Astrocyte of the hippocampus (primary cell): ENCODE results near the gene FNDC11.

Source experiments
- DNase-seq: peaks from one replicate; pipeline ENCODE4 v3.0.0; 2011; ENCODE audit warnings: low read depth, low spot score

Gene FNDC11

DNA sequence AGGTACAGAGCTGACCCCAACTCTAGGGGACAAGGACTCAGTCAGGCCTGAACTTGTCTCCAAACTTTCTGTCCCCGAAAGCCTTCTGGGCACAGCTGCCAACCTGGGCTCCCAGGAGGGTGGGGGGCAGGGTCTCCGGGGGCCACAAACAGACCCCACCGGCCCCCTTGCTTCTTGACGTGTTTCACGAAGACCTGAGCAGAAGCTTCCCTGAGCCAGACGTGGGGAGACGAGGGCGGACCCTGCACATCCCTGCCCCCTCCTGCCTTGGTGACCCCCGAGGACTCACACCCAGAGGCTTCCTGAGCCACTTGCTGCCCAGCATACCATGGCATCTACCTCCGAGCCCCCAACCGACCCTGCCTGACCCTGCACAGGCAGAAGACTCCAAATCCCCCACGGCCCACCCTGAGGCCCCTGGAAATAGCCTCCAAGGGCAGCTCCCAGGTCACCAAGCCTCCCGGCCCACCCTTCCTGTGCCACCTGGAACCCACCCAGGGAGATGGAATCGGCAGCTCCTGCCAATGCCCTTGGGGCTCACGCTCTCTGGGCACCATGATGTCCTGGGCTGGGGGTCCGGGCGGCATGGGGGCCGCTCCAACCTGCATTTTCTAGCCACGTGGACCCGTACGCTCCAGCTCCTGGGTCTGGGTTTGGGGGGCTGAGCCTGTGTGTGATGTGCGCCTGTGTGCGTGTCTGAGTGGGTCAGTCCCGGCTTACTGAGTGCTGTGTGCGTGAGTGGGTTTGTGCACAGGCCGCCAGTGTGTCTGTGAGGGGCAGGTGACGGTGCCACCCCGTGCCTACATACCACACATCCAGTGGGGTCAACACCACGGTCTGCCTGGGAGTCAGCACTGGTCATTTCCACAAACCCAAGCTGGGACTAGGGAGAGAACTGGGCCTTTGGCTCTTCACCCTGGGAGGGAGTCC is 14.3 kb upstream of the FNDC11 start:
- DNase-seq, result no peak

DNA sequence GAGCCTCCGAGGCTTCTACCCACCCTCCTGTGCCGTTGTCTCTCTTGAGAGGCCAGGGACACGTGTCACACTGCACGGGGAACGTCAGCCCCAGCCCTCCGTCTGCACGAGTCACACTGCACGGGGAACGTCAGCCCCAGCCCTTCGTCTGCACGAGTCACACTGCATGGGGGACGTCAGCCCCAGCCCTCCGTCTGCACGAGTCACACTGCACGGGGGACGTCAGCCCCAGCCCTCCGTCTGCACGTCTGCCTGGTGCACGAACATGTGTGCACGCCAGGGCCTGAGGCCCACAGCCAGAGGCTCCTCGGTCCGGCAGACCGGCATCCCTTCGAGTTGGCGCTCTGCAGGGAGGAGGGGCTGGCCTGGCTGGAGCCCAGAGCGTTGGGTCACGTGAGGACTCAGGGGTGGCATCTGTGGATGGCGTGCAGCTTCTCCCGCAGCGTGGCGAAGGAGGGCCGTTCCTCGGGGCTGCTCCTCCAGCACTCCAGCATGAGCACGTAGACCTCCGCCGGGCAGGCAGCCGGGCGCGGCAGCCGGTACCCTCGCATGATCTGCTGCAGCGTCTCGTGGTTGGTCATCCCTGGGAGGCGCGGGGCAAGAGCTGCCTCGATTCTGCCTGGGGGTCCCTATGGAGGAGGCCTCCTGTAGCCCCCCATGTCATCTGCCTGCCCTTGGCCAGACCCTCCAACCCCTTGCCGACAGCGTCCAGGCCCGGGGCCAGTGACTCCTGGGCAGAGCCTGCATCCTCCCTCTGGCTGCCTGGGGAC is 13.4 kb upstream of the FNDC11 start:
- peak; percentile 34 for DNase-seq

DNA sequence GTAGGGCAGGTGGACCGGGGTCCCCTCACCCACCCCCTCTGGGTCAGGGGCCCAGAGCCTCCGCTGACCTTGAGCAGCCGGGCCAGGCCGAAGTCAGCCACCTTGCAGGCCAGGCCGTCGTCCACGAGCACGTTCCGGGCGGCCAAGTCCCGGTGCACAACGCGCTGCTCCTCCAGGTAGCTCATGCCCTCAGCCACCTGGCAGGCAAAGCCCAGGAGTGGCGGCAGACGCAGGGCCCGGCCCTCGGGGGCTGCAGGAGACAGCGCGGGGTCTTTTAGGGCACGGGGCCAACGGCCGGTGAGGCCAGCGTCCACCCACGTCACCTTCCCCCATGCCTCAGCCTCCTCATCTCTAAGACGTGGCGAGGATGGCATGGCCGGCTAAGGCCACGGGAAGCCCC is 12.6 kb upstream of the FNDC11 start:
- DNase-seq, result no peak

DNA sequence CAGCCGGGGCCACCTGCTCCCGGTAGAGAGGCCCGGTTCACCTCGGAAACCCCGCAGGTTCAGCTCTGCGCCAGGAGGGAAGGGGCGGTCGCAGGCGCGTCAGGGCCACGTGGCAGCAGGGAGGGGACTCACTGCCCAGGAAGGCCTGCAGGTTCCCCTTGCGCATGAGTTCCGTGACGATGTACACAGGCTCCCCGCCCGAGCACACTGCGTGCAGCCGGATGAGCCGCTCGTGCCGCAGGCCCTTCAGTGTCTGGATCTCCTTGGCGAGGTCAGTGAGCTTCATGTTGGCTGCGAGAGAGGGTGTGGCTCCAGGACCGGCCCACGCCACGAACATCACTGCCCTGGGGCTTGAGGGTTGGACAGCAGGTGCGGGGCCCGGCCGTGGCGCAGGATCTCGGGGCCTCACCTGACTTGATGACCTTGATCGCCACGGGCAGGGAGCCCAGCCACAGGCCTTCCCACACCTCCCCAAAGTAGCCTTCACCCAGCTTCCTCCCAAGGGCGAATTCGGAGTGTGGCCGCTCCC is 11.9 kb upstream of the FNDC11 start:
- DNase-seq, result no peak

DNA sequence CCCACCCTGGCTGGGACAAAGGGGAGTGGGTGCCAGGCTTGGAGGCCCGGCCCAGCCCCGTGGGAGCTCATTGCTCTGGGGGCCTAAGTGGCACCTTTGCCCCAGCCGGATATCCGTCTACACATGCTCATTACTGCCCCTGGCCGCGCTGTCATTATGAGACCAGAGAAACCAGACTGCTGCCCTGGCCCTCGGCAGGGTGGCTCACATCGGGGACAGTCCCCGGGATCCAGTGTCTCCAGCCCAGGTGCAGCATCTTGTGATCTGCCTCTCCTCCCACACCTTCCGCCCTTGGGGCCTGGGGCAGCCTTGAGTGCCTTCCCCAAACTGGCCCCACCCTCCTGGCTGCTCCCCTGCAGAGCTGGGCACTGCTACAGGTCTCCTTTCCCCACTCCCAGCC is 11.3 kb upstream of the FNDC11 start:
- DNase-seq, result no peak

DNA sequence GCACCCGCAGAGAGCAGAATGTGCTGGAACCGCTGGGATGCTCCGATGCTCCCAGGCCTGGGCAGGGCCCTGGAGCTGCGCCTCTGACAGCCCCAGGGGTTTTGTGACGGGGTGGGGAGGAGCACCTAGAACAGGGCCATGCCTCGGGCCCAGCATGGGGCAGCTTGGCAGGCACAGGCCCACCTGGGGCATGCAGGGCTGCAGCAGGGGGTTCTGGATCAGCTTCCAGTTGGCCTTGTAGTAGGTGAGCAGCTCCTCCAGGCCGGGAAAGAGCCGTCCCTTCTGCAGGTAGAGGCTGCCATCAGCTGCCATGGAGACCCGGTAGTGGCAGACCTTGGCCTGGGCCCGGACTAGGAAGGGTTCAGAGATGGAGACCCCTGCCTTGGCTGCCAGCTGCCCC is 10.8 kb upstream of the FNDC11 start:
- DNase-seq, result no peak

DNA sequence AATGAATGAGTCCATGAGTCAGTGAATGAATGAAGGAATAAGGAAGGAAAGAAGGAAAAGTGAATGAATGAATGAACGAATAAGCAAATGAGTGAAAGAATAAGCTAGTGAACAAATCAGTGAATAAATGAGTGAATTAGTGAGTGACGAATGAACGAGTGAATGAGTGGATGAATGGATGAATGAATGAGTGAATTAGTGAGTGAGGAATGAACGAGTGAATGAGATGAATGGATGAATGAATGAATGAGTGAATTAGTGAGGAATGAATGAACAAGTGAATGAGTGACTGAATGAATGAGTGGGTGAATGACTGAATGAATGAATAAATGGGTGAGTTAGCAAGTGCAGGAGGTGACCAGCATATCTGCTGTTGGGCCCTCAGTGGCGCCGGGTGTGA is 10.2 kb upstream of the FNDC11 start:
- DNase-seq, result no peak

DNA sequence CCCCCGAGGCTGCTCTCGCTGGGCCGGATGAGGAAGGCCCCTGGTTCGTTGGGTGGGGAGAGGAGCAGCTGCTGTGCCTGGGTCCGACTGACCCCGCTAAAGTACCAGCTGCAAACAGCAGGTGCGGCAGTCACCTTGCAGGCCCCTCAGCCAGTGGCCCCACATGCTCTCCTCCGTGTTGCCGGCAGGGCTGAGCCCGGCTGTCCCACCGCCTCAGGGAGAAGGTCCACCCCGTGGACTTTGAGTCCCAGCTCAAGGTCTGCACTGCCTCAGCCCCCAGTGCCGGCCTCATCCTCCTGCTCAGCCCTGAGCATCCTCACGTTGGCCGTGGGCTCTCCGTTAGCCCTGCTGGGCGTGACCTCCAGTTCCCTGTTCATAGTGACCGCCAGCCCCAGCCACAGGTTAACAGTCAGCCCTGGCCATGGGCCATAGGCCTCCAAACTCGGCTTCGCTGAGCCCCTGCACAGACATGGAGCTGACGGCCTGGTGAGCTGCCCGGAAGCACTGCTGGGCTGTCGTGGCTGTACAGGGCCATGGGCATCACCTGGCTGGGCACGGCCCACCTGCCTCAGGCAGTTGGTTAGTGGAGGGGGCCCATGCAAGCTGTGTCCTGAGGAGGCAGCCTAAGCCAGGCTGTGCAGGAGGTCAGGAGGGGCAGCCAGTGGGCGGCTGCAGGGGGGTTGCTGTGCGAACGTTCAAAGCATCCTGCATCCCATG is 9.6 kb upstream of the FNDC11 start:
- DNase-seq, result no peak

DNA sequence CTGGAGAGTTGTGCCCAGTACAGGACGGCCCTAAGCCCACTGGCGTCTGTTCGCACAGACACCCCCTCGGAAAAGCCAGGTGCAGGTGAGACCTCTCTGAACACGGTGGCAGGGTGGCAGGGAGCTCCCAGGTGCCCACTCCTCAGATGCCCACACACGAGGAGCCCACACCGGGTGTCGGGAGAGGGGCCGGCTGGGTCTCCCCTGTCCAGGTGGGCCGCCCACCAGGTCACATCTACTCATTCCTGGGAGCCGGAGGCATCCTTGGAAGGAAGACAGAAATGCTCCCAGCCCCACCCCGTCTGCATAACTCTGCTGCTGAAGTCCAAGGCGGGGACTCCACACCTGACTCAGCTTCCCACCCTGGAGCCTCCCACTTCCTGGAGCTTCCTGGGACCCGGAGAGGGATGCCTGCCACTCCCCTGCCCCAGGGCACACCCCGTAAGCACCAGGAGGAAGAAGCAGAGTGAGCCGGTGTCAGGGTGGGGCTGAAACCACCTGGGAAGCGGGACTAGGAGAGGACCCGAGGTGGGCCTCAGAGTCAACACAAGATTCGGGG is 8.9 kb upstream of the FNDC11 start:
- no peak for DNase-seq

DNA sequence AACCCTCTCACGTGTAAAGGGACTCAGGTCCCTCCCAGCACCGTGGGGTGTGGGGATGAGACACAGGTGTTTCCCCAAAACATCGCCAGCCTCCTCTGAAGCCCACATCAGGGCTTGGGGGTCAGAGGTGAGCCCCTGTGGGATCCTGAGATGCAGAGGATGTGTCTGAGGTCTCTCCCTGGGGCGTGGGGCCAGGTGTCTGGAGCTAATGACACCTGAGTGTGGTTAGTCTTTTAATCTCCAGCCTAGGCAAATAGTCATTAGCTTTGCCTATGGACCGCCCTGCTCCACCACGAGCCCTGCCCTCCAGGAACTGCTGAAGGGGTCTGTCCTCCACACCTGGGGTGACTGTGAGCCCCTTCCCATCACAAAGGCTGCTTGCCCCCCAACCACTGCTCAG is 8.1 kb upstream of the FNDC11 start:
- no peak for DNase-seq

DNA sequence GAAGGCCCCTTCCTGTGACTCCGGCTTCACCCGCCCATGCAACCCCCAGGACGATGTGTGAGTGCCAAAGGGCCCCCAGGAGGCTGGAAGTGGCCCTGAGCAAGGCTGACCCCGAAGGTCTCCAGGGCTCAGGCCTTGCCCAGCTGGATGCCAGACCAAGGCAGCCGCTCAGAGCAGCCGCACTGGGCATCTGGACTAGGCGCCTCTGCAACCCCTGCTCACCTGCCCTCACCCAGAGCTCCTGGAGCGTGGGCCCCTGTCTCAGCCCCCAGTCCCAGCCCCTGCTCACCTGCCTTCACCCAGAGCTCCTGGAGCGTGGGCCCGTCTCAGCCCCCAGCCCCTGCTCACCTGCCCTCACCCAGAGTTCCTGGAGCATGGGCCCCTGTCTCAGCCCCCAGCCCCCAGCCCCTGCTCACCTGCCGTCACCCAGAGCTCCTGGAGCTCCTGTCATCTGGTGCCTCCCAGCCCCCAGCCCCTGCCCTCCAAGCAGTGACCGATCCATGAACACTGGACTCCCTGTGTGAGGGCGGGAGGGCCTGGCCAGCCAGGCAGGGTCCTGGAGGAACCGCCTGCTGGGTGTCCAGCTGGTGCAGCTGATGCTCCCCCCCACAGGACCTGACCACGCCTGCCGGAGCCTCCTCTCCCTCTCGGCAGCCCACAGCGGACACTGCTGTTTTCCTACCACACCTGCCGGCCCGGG is 7.6 kb upstream of the FNDC11 start:
- no peak for DNase-seq

DNA sequence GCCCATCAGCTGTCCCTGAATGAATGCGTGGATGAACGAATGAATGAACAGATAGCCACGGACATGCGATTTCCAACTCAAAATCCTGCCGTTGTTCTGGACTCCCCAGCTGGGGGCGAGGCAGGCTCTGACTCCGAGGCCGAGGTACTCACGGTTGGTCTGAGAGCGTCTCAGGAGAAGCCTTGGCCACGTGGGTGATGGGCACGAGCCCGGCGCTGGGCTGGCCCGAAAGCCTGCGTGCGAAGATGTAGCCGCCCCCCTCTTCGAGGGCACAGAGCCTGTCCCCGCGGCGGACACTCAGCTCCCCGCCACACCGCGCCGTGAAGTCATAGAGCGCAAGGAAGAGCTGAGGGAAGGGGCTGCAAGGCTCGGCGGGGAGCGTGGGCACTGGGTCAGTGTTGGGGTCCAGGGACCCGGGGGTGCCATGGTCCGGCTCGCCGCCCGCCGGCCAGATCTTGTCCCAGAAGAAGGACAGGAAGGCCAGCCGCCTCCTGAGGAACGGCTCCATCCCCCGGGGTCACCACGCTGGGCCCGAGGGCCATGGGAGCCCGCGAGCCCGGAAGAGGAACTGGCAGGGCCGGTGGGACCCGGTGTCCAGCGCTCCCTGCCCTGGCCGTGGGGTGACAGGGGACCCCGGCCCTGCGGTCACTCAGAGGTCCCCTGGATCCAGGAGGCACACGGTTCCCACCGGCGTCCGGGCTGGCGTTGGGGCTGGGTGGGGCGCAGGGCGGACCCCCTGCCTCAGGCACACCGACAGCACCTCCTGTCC is 6.8 kb upstream of the FNDC11 start:
- DNase-seq, result no peak

DNA sequence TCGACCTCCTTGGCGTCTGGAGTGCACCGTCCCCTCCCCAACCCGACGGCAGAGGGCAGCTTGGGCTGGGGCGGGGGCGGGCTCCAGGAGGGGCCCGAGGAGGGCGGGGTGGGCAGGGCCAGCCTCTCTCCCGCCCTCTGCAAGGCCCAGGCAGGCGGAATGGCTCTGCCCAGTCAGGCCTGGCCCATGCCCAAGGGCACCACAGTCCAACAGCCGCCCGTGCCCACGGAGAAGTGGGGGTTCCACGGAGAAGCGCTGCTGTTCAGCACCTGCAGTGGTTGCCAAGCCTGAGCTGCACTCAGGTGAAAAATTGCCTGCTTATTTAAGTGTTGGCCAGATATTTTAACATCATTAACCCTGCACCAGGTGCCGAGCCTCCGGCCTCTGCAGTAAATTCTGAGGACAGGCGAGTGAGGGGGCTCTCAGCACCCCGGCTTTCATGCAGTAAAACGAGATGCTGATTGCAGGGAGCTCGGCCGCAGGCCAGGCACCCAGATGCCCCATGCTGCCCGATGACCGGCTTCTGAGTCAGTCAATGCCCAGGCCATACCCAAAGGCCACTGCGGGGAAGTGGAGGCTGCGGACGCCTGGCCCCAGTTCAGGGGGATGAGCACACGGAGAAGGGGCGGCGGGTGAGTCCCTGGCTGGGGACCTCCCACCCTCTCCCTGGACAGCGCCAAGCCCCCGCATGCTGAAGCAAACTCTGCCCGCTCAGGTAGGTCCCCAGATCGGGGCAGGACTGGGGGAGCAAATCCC is 6.1 kb upstream of the FNDC11 start, which contains the start of gene SRMS:
Gene SRMS, minus strand, starts transcription at position 25 of the 756 bp plus-strand sequence. CDS start 286 bp downstream, outside the sequence.
- DNase-seq, result no peak

DNA sequence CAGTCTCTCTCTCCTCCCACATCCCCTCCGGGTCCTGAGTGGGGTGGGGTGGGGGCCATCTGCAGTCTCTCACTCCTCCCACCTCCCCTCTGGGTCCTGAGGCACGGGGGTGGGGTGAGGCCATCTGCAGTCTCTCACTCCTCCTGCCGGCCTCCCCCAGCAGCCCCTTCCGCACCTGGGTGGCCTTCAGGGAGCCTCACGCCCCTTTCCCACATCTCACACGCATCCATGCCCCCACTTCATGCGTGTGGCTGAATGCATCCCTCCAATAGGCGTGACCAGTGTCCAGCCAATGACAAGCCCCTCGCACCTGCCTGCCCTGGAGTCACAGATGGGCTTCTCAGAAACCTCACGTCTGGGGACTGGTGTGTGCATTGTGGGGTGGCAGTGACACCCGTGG is 5.4 kb upstream of the FNDC11 start:
- no peak for DNase-seq

DNA sequence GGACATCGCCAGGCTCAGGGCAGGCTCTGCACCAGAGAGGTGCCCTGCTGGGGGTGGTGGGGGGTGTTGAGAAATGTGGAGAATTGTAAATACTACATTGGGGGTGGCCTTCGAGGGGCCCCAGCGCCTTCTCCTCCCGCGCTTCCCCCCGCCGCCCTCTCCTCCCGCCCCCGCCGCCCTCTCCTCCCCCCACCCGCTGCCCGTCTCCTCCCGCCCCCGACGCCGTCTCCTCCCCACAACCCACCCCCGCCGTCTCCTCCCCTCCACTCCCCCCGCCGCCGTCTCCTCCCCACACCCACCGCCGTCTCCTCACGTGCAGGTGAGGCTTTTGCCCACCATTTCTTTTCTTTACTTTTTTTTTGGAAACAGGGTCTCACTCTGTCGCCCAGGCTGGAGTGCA is 4.9 kb upstream of the FNDC11 start:
- no peak for DNase-seq

DNA sequence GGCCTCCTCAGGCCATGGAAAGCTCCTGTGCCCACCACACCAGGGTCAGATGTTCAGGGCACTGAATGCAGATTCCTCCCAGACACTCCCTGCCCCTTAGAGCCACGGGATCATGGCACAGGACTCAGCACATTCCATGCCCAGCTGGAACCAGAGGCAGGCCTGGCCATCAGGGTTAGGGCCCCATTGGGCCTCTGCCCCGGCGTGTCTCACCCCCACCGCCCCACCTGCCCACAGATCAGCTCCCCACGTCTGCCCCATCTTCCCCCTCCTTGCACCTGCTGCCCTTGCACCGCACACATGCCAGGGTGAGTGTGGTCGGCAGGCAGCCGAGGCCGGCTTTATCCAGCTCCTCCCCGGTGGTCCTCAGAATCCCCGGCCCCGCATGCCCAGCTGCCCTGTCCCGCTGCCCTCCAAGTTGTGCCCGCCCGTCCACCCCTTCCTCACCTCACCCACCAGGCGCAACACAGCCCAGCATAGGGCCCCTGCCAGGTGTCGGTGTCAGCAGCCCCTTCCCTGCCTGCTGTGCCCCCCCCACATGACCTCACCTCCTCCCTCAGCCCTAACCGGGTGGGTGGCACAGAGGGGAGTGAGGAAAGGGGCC is 4.2 kb upstream of the FNDC11 start:
- no peak for DNase-seq

DNA sequence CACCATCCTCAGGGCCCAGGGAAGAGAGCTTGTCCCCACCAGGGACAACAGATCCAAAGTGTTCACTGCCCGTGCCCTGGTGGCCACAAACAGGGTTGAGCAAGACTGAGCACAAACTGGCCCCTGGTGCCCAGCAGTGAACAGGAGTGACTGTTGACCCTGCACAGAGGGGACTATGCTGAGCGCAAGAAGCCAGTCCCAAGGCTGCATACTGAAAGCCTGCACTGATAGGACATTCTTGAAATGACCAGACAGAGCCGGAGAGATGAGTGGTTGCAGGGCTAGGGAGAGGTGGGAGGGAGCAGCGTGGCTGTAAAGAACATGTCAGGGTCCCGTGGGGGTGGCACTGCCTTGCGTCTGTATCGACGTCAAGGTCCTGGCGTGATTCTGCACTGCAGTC is 2.9 kb upstream of the FNDC11 start:
- no peak for DNase-seq

DNA sequence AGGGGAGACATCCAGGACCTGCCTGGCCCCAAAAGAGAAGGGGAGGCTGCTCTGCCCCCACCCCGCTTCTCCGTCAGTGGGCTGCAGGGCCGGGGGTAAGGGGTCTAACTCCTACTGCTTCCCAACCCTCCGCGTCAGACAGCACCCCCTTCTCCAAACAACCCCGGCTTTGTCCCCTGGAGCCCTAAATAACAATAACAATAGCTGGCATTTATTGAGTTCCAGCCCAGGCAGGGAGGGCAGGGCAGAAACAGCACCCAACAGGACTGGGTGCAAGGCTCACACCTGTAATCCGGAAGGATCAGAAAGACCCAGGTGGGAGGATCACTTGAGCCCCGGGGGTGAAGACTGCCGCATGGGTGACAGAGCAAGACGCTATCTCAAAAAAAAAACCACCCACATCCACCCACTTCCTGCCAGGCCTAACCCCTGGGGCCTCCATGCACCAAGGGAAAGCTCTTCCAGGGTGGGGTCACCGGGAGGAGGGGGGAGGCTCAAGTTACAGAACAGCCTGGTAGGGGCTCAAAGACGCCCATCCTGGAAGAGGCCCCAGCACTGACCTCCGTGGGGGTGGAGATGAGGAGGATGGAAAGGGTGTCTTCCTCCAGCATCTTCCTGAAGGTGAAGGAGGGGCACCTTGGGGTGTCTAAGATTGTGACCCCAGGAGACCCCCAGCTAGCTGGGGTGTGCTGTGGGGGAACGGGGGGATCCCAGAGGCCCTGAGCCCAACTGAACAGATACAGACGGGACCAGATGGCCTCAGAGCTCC is 1.3 kb upstream of the FNDC11 start:
- DNase-seq, result no peak
